Mesenchymal stem cell (in vitro differentiated cells and primary cell): ENCODE measurements around the gene NEGR1.

ENCODE experiments used
- DNase-seq: peaks from one replicate; pipeline ENCODE4 v3.0.0-alpha.2; 2013
- H2AFZ ChIP-seq: one replicate; pipeline ENCODE4 v1.6.1; 2013; ENCODE audit warnings: low read depth, mild to moderate bottlenecking, control low read depth, inconsistent platforms, low read length, moderate library complexity
- H2AK5ac ChIP-seq: 2 replicates; pipeline ENCODE4 v1.6.1; 2013; ENCODE audit warnings: low read length, moderate library complexity, mild to moderate bottlenecking, inconsistent platforms; ENCODE audit not compliant: severe bottlenecking
- H2BK120ac ChIP-seq: one replicate; pipeline ENCODE4 v1.6.1; 2013; ENCODE audit warnings: low read depth, mild to moderate bottlenecking, inconsistent platforms, low read length, moderate library complexity
- H2BK12ac ChIP-seq, 2 experiments: one replicate each; pipeline ENCODE4 v1.6.1; 2013; ENCODE audit warnings: inconsistent platforms in 2 of 2, low read length in 2 of 2, mild to moderate bottlenecking in 2 of 2, moderate library complexity in 2 of 2, control low read depth in 1 of 2
- H2BK15ac ChIP-seq: one replicate; pipeline ENCODE4 v1.6.1; 2013; ENCODE audit warnings: mild to moderate bottlenecking, low read depth, inconsistent platforms; ENCODE audit not compliant: poor library complexity, severe bottlenecking
- H2BK5ac ChIP-seq: 2 replicates; pipeline ENCODE4 v1.6.1; 2013; ENCODE audit warnings: low read depth, mild to moderate bottlenecking, low read length, control low read depth, inconsistent platforms; ENCODE audit not compliant: poor library complexity, severe bottlenecking
- H3K14ac ChIP-seq, 2 experiments: one replicate each; pipeline ENCODE4 v1.6.1; 2013; ENCODE audit warnings: inconsistent platforms in 2 of 2, low read length in 2 of 2, control low read depth in 1 of 2, mild to moderate bottlenecking in 1 of 2, moderate library complexity in 1 of 2
- H3K18ac ChIP-seq, 2 experiments: one replicate each; pipeline ENCODE4 v1.6.1; 2013; ENCODE audit warnings: inconsistent platforms in 2 of 2, low read length in 2 of 2, control low read depth in 1 of 2, low read depth in 1 of 2, mild to moderate bottlenecking in 1 of 2
- H3K23ac ChIP-seq, 2 experiments: one replicate each; pipeline ENCODE4 v1.6.1; 2013; ENCODE audit warnings: inconsistent platforms in 2 of 2, low read length in 2 of 2, mild to moderate bottlenecking in 2 of 2, moderate library complexity in 2 of 2, control low read depth in 1 of 2
- H3K27ac ChIP-seq: 2 replicates; pipeline ENCODE4 v1.5.1; 2013; ENCODE audit warnings: mild to moderate bottlenecking, moderate library complexity, low read length, control low read depth, inconsistent platforms; ENCODE audit not compliant: poor library complexity, severe bottlenecking
- H3K27me3 ChIP-seq, 2 experiments: 2 replicates each; pipeline versions ENCODE4 v1.6.1 to v1.7.0; 2013; ENCODE audit warnings: low read length in 2 of 2, mild to moderate bottlenecking in 2 of 2, moderate library complexity in 2 of 2, control low read depth in 1 of 2, inconsistent platforms in 1 of 2; ENCODE audit not compliant: control insufficient read depth in 1 of 2, insufficient read depth in 1 of 2
- H3K36me3 ChIP-seq, 2 experiments: 2 replicates each; pipeline versions ENCODE4 v1.6.1 to v1.7.0; 2013; ENCODE audit warnings: low read length in 2 of 2, control low read depth in 1 of 2, inconsistent platforms in 1 of 2, low read depth in 1 of 2, mild to moderate bottlenecking in 1 of 2; ENCODE audit not compliant: insufficient read depth in 2 of 2, control insufficient read depth in 1 of 2
- H3K4ac ChIP-seq, 2 experiments: one replicate each; pipeline ENCODE4 v1.6.1; 2013; ENCODE audit warnings: inconsistent platforms in 2 of 2, low read length in 2 of 2, mild to moderate bottlenecking in 2 of 2, moderate library complexity in 2 of 2, control low read depth in 1 of 2, low read depth in 1 of 2
- H3K4me1 ChIP-seq: 2 replicates; pipeline ENCODE4 v1.6.1; 2013; ENCODE audit warnings: low read depth, low read length, control low read depth; ENCODE audit not compliant: control insufficient read depth, insufficient read depth
- H3K4me2 ChIP-seq: 2 replicates; pipeline ENCODE4 v1.6.1; 2013; ENCODE audit warnings: low read length, mild to moderate bottlenecking, inconsistent platforms; ENCODE audit not compliant: poor library complexity, severe bottlenecking
- H3K4me3 ChIP-seq, 2 experiments: 2 replicates each; pipeline versions ENCODE4 v1.5.1 to v1.7.0; 2013; ENCODE audit warnings: low read length in 2 of 2, mild to moderate bottlenecking in 2 of 2, control low read depth in 1 of 2, low read depth in 1 of 2; ENCODE audit not compliant: insufficient read depth in 1 of 2
- H3K79me1 ChIP-seq: replicated peaks from 2 replicates; pipeline ENCODE4 v1.6.1; 2013; ENCODE audit warnings: mild to moderate bottlenecking, control low read depth, low read length, inconsistent platforms; ENCODE audit not compliant: poor library complexity, severe bottlenecking
- H3K9ac ChIP-seq: 2 replicates; pipeline ENCODE4 v1.7.0; 2013; ENCODE audit warnings: mild to moderate bottlenecking, low read length, moderate library complexity
- H3K9me3 ChIP-seq: 2 replicates; pipeline ENCODE4 v1.7.0; 2013; ENCODE audit warnings: mild to moderate bottlenecking, low read length; ENCODE audit not compliant: control insufficient read depth
- H4K8ac ChIP-seq: one replicate; pipeline ENCODE4 v1.6.1; 2013; ENCODE audit warnings: inconsistent platforms, mild to moderate bottlenecking, low read length, moderate library complexity
- H4K91ac ChIP-seq: one replicate; pipeline ENCODE4 v1.6.1; 2013; ENCODE audit warnings: mild to moderate bottlenecking, low read length, inconsistent platforms
- WGBS: methylation state at CpG from one replicate; pipeline ENCODE4 v1.1.7; 2013; ENCODE audit warnings: mixed read lengths; 5-methylcytosine and 5-hydroxymethylcytosine counted together

Gene NEGR1

DNA sequence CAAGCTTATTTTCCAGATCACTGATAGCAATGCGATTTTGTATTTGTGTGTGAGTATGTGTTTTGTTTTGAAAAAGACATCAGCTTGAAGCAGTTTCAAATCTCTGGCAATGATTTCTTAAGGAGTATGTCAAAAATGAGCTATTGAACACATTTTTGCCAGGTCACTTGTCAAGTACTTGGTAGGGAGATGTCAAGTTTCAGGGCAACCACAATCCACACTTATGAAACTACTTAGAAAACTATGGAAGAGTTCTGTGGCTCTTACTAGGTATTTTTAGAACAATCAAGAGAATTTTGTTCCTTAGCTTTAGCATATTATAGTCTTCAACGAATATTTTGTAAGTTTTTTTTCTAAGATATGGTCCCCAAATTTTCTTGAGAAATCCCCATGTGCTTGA lies 882.7 kb downstream of the NEGR1 start:
- Histone ChIP-seq H3K4me2 (no peak overlapping the region), H2BK12ac (no peak overlapping the region), H4K91ac (no peak overlapping the region), H3K27ac (no peak overlapping the region), H2AFZ (no peak overlapping the region), H3K23ac (no peak overlapping the region), H3K79me1 (no peaks in the 10 kb centered on the region), H3K14ac (no peak overlapping the region), H3K18ac (no peak overlapping the region), H4K8ac (no peak overlapping the region), H2BK5ac (no peak overlapping the region), H3K9ac (no peak overlapping the region), H3K9me3 (no peaks in the 10 kb centered on the region), H3K4me3 (no peak overlapping the region), H2BK120ac (no peak overlapping the region), H3K4ac (no peak overlapping the region), H3K36me3 (no peaks in the 10 kb centered on the region), H2AK5ac (no peak overlapping the region), H2BK15ac (no peak overlapping the region), H3K27me3 (no peaks in the 10 kb centered on the region), H3K4me1 (no peaks in the 10 kb centered on the region)
- no peak for DNase-seq
- 67% methylated on average over 1 of the region's 2 CpGs for WGBS

DNA sequence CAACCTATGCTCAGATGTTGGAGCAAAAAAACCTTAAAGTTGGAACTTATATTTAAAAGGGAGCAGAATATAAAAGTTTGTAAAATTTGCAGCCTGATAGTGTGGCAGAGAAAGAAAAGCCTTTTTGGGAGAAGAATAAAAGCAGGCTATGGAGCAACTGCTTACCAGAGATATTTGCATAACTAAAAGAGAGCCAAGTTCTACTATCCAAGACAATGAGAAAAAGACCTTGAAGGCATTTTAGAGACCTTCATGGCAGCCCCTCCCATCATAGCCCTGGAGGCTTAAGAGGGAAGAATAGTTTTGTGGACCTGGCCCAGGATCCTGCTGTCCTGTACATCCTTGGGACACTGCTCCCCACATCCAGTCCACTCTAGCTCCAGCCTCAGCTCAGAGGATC lies 889.0 kb downstream of the NEGR1 start:
- Histone ChIP-seq H2BK120ac (no peak overlapping the region), H3K79me1 (no peaks in the 10 kb centered on the region), H3K36me3 (no peaks in the 10 kb centered on the region), H2BK5ac (no peak overlapping the region), H3K4me1 (no peaks in the 10 kb centered on the region), H3K14ac (no peak overlapping the region), H3K9ac (no peak overlapping the region), H4K91ac (no peak overlapping the region), H3K27ac (no peak overlapping the region), H4K8ac (no peak overlapping the region), H2BK15ac (no peak overlapping the region), H3K9me3 (peaks cover 20% of the 10 kb centered on the region), H3K18ac (no peak overlapping the region), H2AFZ (no peak overlapping the region), H3K27me3 (no peaks in the 10 kb centered on the region), H2BK12ac (no peak overlapping the region), H3K4ac (no peak overlapping the region), H3K4me3 (no peak overlapping the region), H3K23ac (no peak overlapping the region), H3K4me2 (no peak overlapping the region), H2AK5ac (no peak overlapping the region)
- DNase-seq, result no peak

DNA sequence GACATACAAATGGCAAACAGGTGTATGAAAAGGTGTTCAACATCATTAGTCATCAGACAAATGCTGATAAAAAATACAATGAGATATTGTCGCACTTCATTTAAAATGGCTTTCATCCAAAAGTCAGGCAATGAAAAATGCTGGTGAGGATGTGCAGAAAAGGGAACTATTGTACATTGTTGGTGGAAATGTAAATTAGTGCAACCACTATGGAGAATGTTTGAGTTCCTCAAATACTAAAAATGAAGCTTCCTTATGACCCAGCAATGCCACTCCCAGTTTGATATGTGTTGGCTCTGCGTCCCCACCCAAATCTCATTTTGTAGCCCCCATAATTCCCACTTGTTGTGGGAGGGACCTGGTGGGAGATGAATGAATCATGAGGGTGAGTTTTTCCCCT lies 891.8 kb downstream of the NEGR1 start:
- Histone ChIP-seq H3K18ac (no peak overlapping the region), H2BK15ac (no peak overlapping the region), H2AK5ac (no peak overlapping the region), H3K27me3 (no peaks in the 10 kb centered on the region), H3K4ac (no peak overlapping the region), H3K14ac (no peak overlapping the region), H2BK5ac (no peak overlapping the region), H2BK12ac (no peak overlapping the region), H2BK120ac (no peak overlapping the region), H3K4me2 (no peak overlapping the region), H3K23ac (no peak overlapping the region), H3K79me1 (no peaks in the 10 kb centered on the region), H3K4me1 (no peaks in the 10 kb centered on the region), H3K9me3 (peaks cover 32% of the 10 kb centered on the region), H2AFZ (no peak overlapping the region), H3K4me3 (no peak overlapping the region), H3K27ac (no peak overlapping the region), H4K8ac (no peak overlapping the region), H3K36me3 (no peaks in the 10 kb centered on the region), H3K9ac (no peak overlapping the region), H4K91ac (no peak overlapping the region)
- no peak for DNase-seq
- 82% methylated on average over 1 of the region's 2 CpGs for WGBS

DNA sequence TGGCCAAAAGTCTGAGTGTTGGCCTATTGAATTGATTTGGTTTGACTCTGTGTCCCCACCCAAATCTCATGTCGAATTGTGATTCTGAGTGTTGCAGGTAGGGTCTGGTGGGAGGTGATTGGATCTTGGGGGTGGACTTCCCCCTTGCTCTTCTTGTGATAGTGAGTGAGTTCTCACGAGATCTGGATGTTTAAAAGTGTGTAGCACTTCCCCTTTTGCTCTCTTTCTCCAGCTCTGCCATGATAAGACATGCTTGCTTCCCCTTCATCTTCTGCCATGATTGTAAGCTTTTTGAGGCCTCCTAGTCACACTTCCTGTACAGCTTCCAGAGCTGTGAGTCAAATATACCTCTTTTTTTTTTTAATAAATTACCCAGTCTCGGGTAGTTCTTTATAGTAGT lies 904.5 kb downstream of the NEGR1 start:
- Histone ChIP-seq H2BK12ac (no peak overlapping the region), H3K27ac (no peak overlapping the region), H2AK5ac (no peak overlapping the region), H3K9ac (no peak overlapping the region), H3K18ac (no peak overlapping the region), H3K4ac (no peak overlapping the region), H3K36me3 (no peaks in the 10 kb centered on the region), H2AFZ (no peak overlapping the region), H3K9me3 (no peaks in the 10 kb centered on the region), H3K27me3 (no peaks in the 10 kb centered on the region), H3K4me1 (no peaks in the 10 kb centered on the region), H2BK5ac (no peak overlapping the region), H2BK120ac (no peak overlapping the region), H3K79me1 (no peaks in the 10 kb centered on the region), H3K23ac (no peak overlapping the region), H3K4me3 (no peak overlapping the region), H3K14ac (no peak overlapping the region), H4K8ac (no peak overlapping the region), H4K91ac (no peak overlapping the region), H3K4me2 (no peak overlapping the region), H2BK15ac (no peak overlapping the region)
- 55% methylated on average over 2 of the region's 3 CpGs for WGBS
- no peak for DNase-seq
